Measurements from ENCODE around the gene DDN. TPM values are rescaled to one million over a fixed set of nuclear protein-coding genes. Genes with fewer than 3 reads are reported as not detected.

The DDN gene
- total and polyA plus RNA-seq, 10 of the 15 experiments (the other 5 are each of a cell fraction or from before 2014, with no cell fraction given), result 0.10 to 13.4 (median 3.7) TPM

DNA sequence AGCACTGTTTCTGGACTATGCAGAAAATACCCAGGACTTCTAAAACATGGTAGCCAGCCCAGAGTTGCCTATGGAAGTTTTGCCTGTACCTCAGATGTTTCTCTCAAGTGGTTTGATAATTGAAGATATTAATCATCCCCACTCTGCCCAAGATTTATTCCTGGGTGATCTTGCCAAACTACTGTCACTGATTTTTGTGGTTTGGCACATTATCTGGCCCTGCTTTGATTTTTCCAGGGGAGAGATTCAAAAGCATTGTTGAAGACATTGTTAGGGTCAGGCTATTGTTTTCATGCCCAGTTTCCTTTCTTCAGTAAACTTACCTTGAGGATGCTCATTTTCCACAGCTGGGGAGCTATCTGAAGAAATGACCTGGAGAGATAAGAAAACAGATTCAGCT, 13.6 kb upstream of the DDN start:
- ChIA-PET POLR2A (interaction anchor here (0.5 to 1.2 kb wide), 3 partner anchors 9 to 55 kb away, joined by 3 read pairs; no protein-coding TSS in a partner anchor), SMC1A (ENCODE audit: uncharacterized antibody, unreplicated experiment) (interaction anchor here (2.0 to 7.5 kb wide), 2 partner anchors 11 to 16 kb away, joined by 6 to 47 read pairs; partner anchors contain the start of gene DDN), RAD21 (ENCODE audit: unreplicated experiment) (no interaction called here), CTCF (interaction anchor here (0.8 to 11.1 kb wide), 4 partner anchors 16 to 148 kb away, joined by 3 to 172 read pairs (median 18); partner anchors contain the start of genes DDN and RND1)
- H3K79me2 ChIP-seq (ENCODE audit: control insufficient read depth, insufficient read depth, low read length), result peaks cover 13% of the 10 kb centered on the region
- H2AFZ ChIP-seq (ENCODE audit: control insufficient read depth, low read depth, low read length), result no peak overlapping the region
- peaks cover 0 to 20% of the 10 kb centered on the region in 2 experiments; a peak in 2 of 4 replicates for H3K36me3 ChIP-seq (ENCODE audit: control insufficient read depth in 2 of 2, insufficient read depth in 2 of 2, low read length in 1 of 2)
- BruUV-seq (replicated peaks), result no TSS peak
- no peak overlapping the region for H3K4me2 ChIP-seq (ENCODE audit: control insufficient read depth, insufficient read depth)
- H3K4me1 ChIP-seq (ENCODE audit: control insufficient read depth, insufficient read depth, low read length), result no peaks in the 10 kb centered on the region
- no peak for ATAC-seq
- H3K4me3 ChIP-seq, result no peak overlapping the region
- in situ Hi-C loops (cut with MboI), result no loop called here
- intact Hi-C loops (cut with micrococcal nuclease; ENCODE audit: unreplicated experiment), result no loop called here
- no peak overlapping the region for H3K27ac ChIP-seq (ENCODE audit: control insufficient read depth, insufficient read depth)
- no peaks in the 10 kb centered on the region for H3K9me3 ChIP-seq (replicated peaks; ENCODE audit: control insufficient read depth, insufficient read depth, low read length)
- DNase-seq (ENCODE audit: low read depth, low spot score), result no peak
- FAIRE-seq, result no peak
- no peak overlapping the region for H3K9ac ChIP-seq (ENCODE audit: control insufficient read depth, insufficient read depth, low read length)
- no peaks in the 10 kb centered on the region for H3K27me3 ChIP-seq (replicated peaks in 1 of 2; ENCODE audit: control insufficient read depth in 2 of 2, insufficient read depth in 2 of 2, low read length in 1 of 2)
- no peak for TF ChIP-seq WRNIP1 (IDR thresholded peaks at IDR 0.05; ENCODE audit: borderline replicate concordance, low read depth, low read length)
- H4K20me1 ChIP-seq (ENCODE audit: control insufficient read depth, insufficient read depth), result no peaks in the 10 kb centered on the region

DNA sequence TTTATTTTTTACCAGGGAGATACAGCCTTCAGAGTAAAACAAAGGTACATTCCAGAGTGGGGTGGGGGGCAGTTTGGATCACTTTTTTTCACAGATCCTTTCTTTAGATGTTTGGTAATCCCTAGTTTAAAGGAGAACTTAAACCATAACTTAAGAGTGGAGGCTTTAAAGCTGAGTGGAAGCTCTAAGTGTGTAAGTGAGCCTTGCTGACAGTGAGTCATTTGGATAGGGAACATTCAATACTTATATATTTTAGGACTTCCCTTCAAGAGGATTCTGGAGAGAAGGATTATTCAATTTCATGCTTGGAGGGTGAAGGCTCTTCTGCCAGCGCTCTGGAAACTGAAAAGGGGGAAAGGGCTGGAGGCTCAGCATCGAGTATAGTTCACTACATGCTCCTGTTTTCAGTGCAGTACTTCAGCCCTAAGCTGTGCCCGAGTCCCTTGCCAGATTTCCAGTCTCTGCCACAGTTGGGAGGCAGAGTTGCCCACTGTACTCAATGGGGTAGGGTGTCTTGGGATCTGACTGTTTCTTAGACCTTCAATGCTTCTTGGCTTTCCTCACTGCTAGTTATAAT, 11.0 kb upstream of the DDN start:
- H3K4me2 ChIP-seq (ENCODE audit: control insufficient read depth, insufficient read depth), result no peak overlapping the region
- TF ChIP-seq MYC (IDR thresholded peaks at IDR 0.05; ENCODE audit: insufficient read depth, insufficient read length, insufficient replicate concordance, low read length, severe bottlenecking) (no peak), POLR2AphosphoS2 (IDR thresholded peaks at IDR 0.05; ENCODE audit: low read depth, low read length) (no peak), CBX3 (IDR thresholded peaks at IDR 0.05; ENCODE audit: borderline replicate concordance, low read depth) (no peak), FOXK2 (IDR thresholded peaks at IDR 0.05) (no peak), EED (IDR thresholded peaks at IDR 0.05; ENCODE audit: low read depth) (no peak)
- TF ChIP-seq, protein P1, sequence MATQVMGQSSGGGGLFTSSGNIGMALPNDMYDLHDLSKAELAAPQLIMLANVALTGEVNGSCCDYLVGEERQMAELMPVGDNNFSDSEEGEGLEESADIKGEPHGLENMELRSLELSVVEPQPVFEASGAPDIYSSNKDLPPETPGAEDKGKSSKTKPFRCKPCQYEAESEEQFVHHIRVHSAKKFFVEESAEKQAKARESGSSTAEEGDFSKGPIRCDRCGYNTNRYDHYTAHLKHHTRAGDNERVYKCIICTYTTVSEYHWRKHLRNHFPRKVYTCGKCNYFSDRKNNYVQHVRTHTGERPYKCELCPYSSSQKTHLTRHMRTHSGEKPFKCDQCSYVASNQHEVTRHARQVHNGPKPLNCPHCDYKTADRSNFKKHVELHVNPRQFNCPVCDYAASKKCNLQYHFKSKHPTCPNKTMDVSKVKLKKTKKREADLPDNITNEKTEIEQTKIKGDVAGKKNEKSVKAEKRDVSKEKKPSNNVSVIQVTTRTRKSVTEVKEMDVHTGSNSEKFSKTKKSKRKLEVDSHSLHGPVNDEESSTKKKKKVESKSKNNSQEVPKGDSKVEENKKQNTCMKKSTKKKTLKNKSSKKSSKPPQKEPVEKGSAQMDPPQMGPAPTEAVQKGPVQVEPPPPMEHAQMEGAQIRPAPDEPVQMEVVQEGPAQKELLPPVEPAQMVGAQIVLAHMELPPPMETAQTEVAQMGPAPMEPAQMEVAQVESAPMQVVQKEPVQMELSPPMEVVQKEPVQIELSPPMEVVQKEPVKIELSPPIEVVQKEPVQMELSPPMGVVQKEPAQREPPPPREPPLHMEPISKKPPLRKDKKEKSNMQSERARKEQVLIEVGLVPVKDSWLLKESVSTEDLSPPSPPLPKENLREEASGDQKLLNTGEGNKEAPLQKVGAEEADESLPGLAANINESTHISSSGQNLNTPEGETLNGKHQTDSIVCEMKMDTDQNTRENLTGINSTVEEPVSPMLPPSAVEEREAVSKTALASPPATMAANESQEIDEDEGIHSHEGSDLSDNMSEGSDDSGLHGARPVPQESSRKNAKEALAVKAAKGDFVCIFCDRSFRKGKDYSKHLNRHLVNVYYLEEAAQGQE (IDR thresholded peaks at IDR 0.05; ENCODE audit: low read depth, low read length), result no peak
- TF ChIP-seq, protein P2, sequence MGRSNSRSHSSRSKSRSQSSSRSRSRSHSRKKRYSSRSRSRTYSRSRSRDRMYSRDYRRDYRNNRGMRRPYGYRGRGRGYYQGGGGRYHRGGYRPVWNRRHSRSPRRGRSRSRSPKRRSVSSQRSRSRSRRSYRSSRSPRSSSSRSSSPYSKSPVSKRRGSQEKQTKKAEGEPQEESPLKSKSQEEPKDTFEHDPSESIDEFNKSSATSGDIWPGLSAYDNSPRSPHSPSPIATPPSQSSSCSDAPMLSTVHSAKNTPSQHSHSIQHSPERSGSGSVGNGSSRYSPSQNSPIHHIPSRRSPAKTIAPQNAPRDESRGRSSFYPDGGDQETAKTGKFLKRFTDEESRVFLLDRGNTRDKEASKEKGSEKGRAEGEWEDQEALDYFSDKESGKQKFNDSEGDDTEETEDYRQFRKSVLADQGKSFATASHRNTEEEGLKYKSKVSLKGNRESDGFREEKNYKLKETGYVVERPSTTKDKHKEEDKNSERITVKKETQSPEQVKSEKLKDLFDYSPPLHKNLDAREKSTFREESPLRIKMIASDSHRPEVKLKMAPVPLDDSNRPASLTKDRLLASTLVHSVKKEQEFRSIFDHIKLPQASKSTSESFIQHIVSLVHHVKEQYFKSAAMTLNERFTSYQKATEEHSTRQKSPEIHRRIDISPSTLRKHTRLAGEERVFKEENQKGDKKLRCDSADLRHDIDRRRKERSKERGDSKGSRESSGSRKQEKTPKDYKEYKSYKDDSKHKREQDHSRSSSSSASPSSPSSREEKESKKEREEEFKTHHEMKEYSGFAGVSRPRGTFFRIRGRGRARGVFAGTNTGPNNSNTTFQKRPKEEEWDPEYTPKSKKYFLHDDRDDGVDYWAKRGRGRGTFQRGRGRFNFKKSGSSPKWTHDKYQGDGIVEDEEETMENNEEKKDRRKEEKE (IDR thresholded peaks at IDR 0.05), result no peak

More for the DNA sequence above, 11.0 kb upstream of the DDN start:
- in situ Hi-C loops (cut with MboI) (no loop called here), intact Hi-C loops (cut with micrococcal nuclease; ENCODE audit: unreplicated experiment) (no loop called here)
- no peak overlapping the region for H2AFZ ChIP-seq (ENCODE audit: control insufficient read depth, low read depth, low read length)
- no peak overlapping the region for H3K4me3 ChIP-seq
- SMC1A ChIA-PET (ENCODE audit: uncharacterized antibody, unreplicated experiment), result interaction anchor here (0.5 kb wide), 1 partner anchor 257 kb away, joined by 3 read pairs; no protein-coding TSS in a partner anchor
- peaks cover 4% of the 10 kb centered on the region for H3K79me2 ChIP-seq (ENCODE audit: control insufficient read depth, insufficient read depth, low read length)
- CTCF ChIA-PET, result interaction anchor here (0.7 to 11.1 kb wide), 4 partner anchors 13 to 158 kb away, joined by 3 to 172 read pairs (median 7); partner anchors contain the start of genes DDN and DDX23
- no peak overlapping the region for H3K27ac ChIP-seq (ENCODE audit: control insufficient read depth, insufficient read depth)
- no peaks in the 10 kb centered on the region for H3K9me3 ChIP-seq (replicated peaks; ENCODE audit: control insufficient read depth, insufficient read depth, low read length)
- H3K36me3 ChIP-seq (ENCODE audit: control insufficient read depth in 2 of 2, insufficient read depth in 2 of 2, low read length in 1 of 2), result peaks cover 0 to 21% of the 10 kb centered on the region in 2 experiments; a peak in 3 of 4 replicates
- no peak for FAIRE-seq
- ATAC-seq, result no peak
- no peaks in the 10 kb centered on the region for H4K20me1 ChIP-seq (ENCODE audit: control insufficient read depth, insufficient read depth)
- RAD21 ChIA-PET (ENCODE audit: unreplicated experiment), result no interaction called here
- 100% methylated on average over 3 of the region's 3 CpGs for WGBS (ENCODE audit: insufficient coverage, insufficient replicate concordance, low lambda C conversion rate, missing lambda C conversion rate)
- H3K9ac ChIP-seq (ENCODE audit: control insufficient read depth, insufficient read depth, low read length), result no peak overlapping the region
- DNase-seq (ENCODE audit: low read depth, low spot score), result no peak
- POLR2A ChIA-PET, result interaction anchor here (2.4 kb wide), 1 partner anchor 10 kb away, joined by 6 read pairs; no protein-coding TSS in a partner anchor
- BruUV-seq (replicated peaks), result no TSS peak
- H3K27me3 ChIP-seq (replicated peaks in 1 of 2; ENCODE audit: control insufficient read depth in 2 of 2, insufficient read depth in 2 of 2, low read length in 1 of 2), result no peaks in the 10 kb centered on the region
- no peaks in the 10 kb centered on the region for H3K4me1 ChIP-seq (ENCODE audit: control insufficient read depth, insufficient read depth, low read length)

Measured in GM12878 (cell line).